ENCODE measurements around the gene SCARF2.

- TF ChIP-seq, protein P1, sequence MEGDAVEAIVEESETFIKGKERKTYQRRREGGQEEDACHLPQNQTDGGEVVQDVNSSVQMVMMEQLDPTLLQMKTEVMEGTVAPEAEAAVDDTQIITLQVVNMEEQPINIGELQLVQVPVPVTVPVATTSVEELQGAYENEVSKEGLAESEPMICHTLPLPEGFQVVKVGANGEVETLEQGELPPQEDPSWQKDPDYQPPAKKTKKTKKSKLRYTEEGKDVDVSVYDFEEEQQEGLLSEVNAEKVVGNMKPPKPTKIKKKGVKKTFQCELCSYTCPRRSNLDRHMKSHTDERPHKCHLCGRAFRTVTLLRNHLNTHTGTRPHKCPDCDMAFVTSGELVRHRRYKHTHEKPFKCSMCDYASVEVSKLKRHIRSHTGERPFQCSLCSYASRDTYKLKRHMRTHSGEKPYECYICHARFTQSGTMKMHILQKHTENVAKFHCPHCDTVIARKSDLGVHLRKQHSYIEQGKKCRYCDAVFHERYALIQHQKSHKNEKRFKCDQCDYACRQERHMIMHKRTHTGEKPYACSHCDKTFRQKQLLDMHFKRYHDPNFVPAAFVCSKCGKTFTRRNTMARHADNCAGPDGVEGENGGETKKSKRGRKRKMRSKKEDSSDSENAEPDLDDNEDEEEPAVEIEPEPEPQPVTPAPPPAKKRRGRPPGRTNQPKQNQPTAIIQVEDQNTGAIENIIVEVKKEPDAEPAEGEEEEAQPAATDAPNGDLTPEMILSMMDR (conservative IDR thresholded peaks at IDR 0.05; ENCODE audit: low read depth, low read length) = no peak
- TF ChIP-seq EZH2phosphoT487 (IDR thresholded peaks at IDR 0.05; ENCODE audit: borderline replicate concordance, low read length) = no peak
- no peak for TF ChIP-seq EZH2 (IDR thresholded peaks at IDR 0.05; ENCODE audit: low read length, unreplicated experiment)
Measured at GRCh38 chr22:20384171-20384570, 53.5 kb downstream of the SCARF2 start.

Data from PC-3 (cell line).